H4 (cell line): ENCODE measurements around the gene CCDC66. TPM values are rescaled to one million over a fixed set of nuclear protein-coding genes. Genes with fewer than 3 reads are reported as not detected.
"Not testable (repeated sequence)": the region's sequence is repeated elsewhere in the genome, so short reads cannot be mapped to it uniquely, and the experiment has no call there.

ENCODE experiments used
- DNase-seq: peaks from one replicate; pipeline ENCODE4 v3.0.0-alpha.2; 2015; ENCODE audit warnings: low spot score
- total RNA-seq: library from RNA; depleted of rRNA; stranded (reverse); fragments of >200 nt; shearing (Covaris generic); gene quantifications from 2 replicates; pipeline ENCODE4 v1.2.3, GENCODE V29; 2014; rRNA removed

Gene CCDC66
- total RNA-seq, result 6.4 and 8.1 TPM in 2 replicates

- DNase-seq, result peak; percentile 87
Observed at GRCh38 chr3:56556908-56557830, at the start of gene CCDC66. TSS of gene CCDC66 (plus strand) at chr3:56557175. CDS start at chr3:56557243, 68 bp downstream.

GRCh38 chr3:56519641-56520040, 37.3 kb upstream of the CCDC66 start:
- no peak for DNase-seq

- no peak for DNase-seq
Observed at GRCh38 chr3:56522374-56522773, 34.6 kb upstream of the CCDC66 start.

GRCh38 chr3:56525291-56525690, 31.7 kb upstream of the CCDC66 start:
- no peak for DNase-seq

GRCh38 chr3:56536735-56537134, 20.2 kb upstream of the CCDC66 start:
- no peak for DNase-seq

GRCh38 chr3:56547486-56547885, 9.5 kb upstream of the CCDC66 start:
- no peak for DNase-seq

- DNase-seq, result no peak
Observed at GRCh38 chr3:56557831-56558170, 826 bp downstream of the CCDC66 start.

GRCh38 chr3:56573501-56573900, 16.5 kb downstream of the CCDC66 start:
- DNase-seq, result no peak

- not testable (repeated sequence) for DNase-seq
Observed at GRCh38 chr3:56581941-56582340, 25.0 kb downstream of the CCDC66 start.

- DNase-seq, result not testable (repeated sequence)
Observed at GRCh38 chr3:56584275-56584674, 27.3 kb downstream of the CCDC66 start.

- no peak for DNase-seq
Observed at GRCh38 chr3:56590814-56591213, 33.8 kb downstream of the CCDC66 start.

- DNase-seq, result no peak
Observed at GRCh38 chr3:56591262-56591661, 34.3 kb downstream of the CCDC66 start.

GRCh38 chr3:56593455-56594158, 36.6 kb downstream of the CCDC66 start:
- no peak for DNase-seq

- DNase-seq, result no peak
Observed at GRCh38 chr3:56595975-56596840, 39.2 kb downstream of the CCDC66 start.

- DNase-seq, result not testable (repeated sequence)
Observed at GRCh38 chr3:56608479-56608878, 51.5 kb downstream of the CCDC66 start.

GRCh38 chr3:56610669-56611335, 53.8 kb downstream of the CCDC66 start:
- DNase-seq, result no peak

- DNase-seq, result no peak
Observed at GRCh38 chr3:56611364-56611763, 54.4 kb downstream of the CCDC66 start.

- DNase-seq, result no peak
Observed at GRCh38 chr3:56612146-56612545, 55.2 kb downstream of the CCDC66 start.

GRCh38 chr3:56613016-56613415, 56.0 kb downstream of the CCDC66 start:
- no peak for DNase-seq

- no peak for DNase-seq
Observed at GRCh38 chr3:56616478-56617006, 59.6 kb downstream of the CCDC66 start.

- DNase-seq, result no peak
Observed at GRCh38 chr3:56620371-56620770, 63.4 kb downstream of the CCDC66 start.
